Measurements from ENCODE around the gene ZNF107.
A peak's percentile ranks its signal among the peaks of the same experiment; 100 is the strongest.
"Not testable (repeated sequence)": the region's sequence is repeated elsewhere in the genome, so short reads cannot be mapped to it uniquely, and the experiment has no call there.

Gene ZNF107

GRCh38 chr7:64738403-64738802 lies 72.5 kb downstream of the ZNF107 start:
- not testable (repeated sequence) for FAIRE-seq

GRCh38 chr7:64738953-64739352 lies 73.0 kb downstream of the ZNF107 start:
- FAIRE-seq: not testable (repeated sequence)

- no peak for FAIRE-seq
These were observed 78.7 kb downstream of the ZNF107 start for GRCh38 chr7:64744680-64745079.

- peak; percentile 6 for FAIRE-seq
These were observed 81.9 kb downstream of the ZNF107 start for GRCh38 chr7:64747802-64748201.

- FAIRE-seq: no peak
These were observed 87.1 kb downstream of the ZNF107 start for GRCh38 chr7:64753032-64753431.

- no peak for FAIRE-seq
These were observed 89.9 kb downstream of the ZNF107 start for GRCh38 chr7:64755865-64756264.

GRCh38 chr7:64758151-64758550 lies 92.2 kb downstream of the ZNF107 start:
- FAIRE-seq: no peak

Measured in A204.1 (cell line).